ENCODE results near the gene OR2W1. TPM values are rescaled to one million over a fixed set of nuclear protein-coding genes. Genes with fewer than 3 reads are reported as not detected.

Gene OR2W1
- total RNA-seq, 1 experiment from 2014 or later, result not detected

- Histone ChIP-seq H3K4me1 (ENCODE audit: insufficient read depth, low read length, poor library complexity, severe bottlenecking) (no peaks in the 10 kb centered on the region), H3K27me3 (replicated peaks; ENCODE audit: insufficient read depth, low read depth, low read length, poor library complexity) (peaks cover 34% of the 10 kb centered on the region), H3K4me3 (ENCODE audit: low read depth, low read length, poor library complexity, severe bottlenecking) (no peak overlapping the region), H3K36me3 (ENCODE audit: insufficient read depth, low read length, poor library complexity, severe bottlenecking) (no peaks in the 10 kb centered on the region), H3K9me3 (ENCODE audit: low read depth, low read length, poor library complexity, severe bottlenecking) (no peaks in the 10 kb centered on the region), H3K27ac (ENCODE audit: low read depth, low read length, poor library complexity, severe bottlenecking) (no peak overlapping the region)
- no TSS peak for BruUV-seq (replicated peaks)
- CTCF ChIA-PET, result no interaction called here
- intact Hi-C loops (cut with micrococcal nuclease; ENCODE audit: unreplicated experiment), result no loop called here
- DNase-seq (ENCODE audit: low spot score), result peak; percentile 45
- TF ChIP-seq EZH2 (IDR thresholded peaks at IDR 0.05; ENCODE audit: borderline replicate concordance, low read depth, low read length, poor library complexity, severe bottlenecking), result no peak
- peak; percentile 62 for TF ChIP-seq CTCF (conservative IDR thresholded peaks at IDR 0.05; ENCODE audit: low read depth, low read length)
- POLR2A ChIA-PET (ENCODE audit: low non-redundant PET), result no interaction called here
Measured at GRCh38 chr6:29071831-29072723, 27.1 kb upstream of the OR2W1 start.

- intact Hi-C loops (cut with micrococcal nuclease; ENCODE audit: unreplicated experiment), result no loop called here
Measured at GRCh38 chr6:29051680-29052079, 6.7 kb upstream of the OR2W1 start.

GRCh38 chr6:29035951-29036350, 9.0 kb downstream of the OR2W1 start:
- POLR2A ChIA-PET (ENCODE audit: low non-redundant PET), result no interaction called here

More at GRCh38 chr6:29051680-29052079, 6.7 kb upstream of the OR2W1 start:
- ChIA-PET CTCF (no interaction called here), POLR2A (ENCODE audit: low non-redundant PET) (no interaction called here)
- no peaks in the 10 kb centered on the region for H3K4me1 ChIP-seq (ENCODE audit: insufficient read depth, low read length, poor library complexity, severe bottlenecking)
- H3K27ac ChIP-seq (ENCODE audit: low read depth, low read length, poor library complexity, severe bottlenecking), result no peak overlapping the region
- H3K9me3 ChIP-seq (ENCODE audit: low read depth, low read length, poor library complexity, severe bottlenecking), result no peaks in the 10 kb centered on the region
- H3K36me3 ChIP-seq (ENCODE audit: insufficient read depth, low read length, poor library complexity, severe bottlenecking), result no peaks in the 10 kb centered on the region
- no peak for TF ChIP-seq EZH2 (IDR thresholded peaks at IDR 0.05; ENCODE audit: borderline replicate concordance, low read depth, low read length, poor library complexity, severe bottlenecking)
- TF ChIP-seq CTCF (conservative IDR thresholded peaks at IDR 0.05; ENCODE audit: low read depth, low read length), result no peak
- no TSS peak for BruUV-seq (replicated peaks)
- H3K27me3 ChIP-seq (replicated peaks; ENCODE audit: insufficient read depth, low read depth, low read length, poor library complexity), result peaks cover 42% of the 10 kb centered on the region
- H3K4me3 ChIP-seq (ENCODE audit: low read depth, low read length, poor library complexity, severe bottlenecking), result no peak overlapping the region
- no peak for DNase-seq (ENCODE audit: low spot score)

More at GRCh38 chr6:29035951-29036350, 9.0 kb downstream of the OR2W1 start:
- Histone ChIP-seq H3K4me3 (ENCODE audit: low read depth, low read length, poor library complexity, severe bottlenecking) (no peak overlapping the region), H3K27me3 (replicated peaks; ENCODE audit: insufficient read depth, low read depth, low read length, poor library complexity) (no peaks in the 10 kb centered on the region), H3K36me3 (ENCODE audit: insufficient read depth, low read length, poor library complexity, severe bottlenecking) (no peaks in the 10 kb centered on the region), H3K4me1 (ENCODE audit: insufficient read depth, low read length, poor library complexity, severe bottlenecking) (no peaks in the 10 kb centered on the region), H3K27ac (ENCODE audit: low read depth, low read length, poor library complexity, severe bottlenecking) (no peak overlapping the region), H3K9me3 (ENCODE audit: low read depth, low read length, poor library complexity, severe bottlenecking) (no peaks in the 10 kb centered on the region)
- intact Hi-C loops (cut with micrococcal nuclease; ENCODE audit: unreplicated experiment), result no loop called here
- DNase-seq (ENCODE audit: low spot score), result no peak
- no peak for TF ChIP-seq CTCF (conservative IDR thresholded peaks at IDR 0.05; ENCODE audit: low read depth, low read length)
- no peak for TF ChIP-seq EZH2 (IDR thresholded peaks at IDR 0.05; ENCODE audit: borderline replicate concordance, low read depth, low read length, poor library complexity, severe bottlenecking)
- BruUV-seq (replicated peaks), result no TSS peak
- CTCF ChIA-PET, result no interaction called here

Measured in A673 (cell line).